Stimulated activated CD4-positive, alpha-beta T cell treated with anti-CD3 and anti-CD28 coated beads, Interleukin-1b, Interleukin-23, amount 100 ng/mL, for 24 hours (primary cell): Measurements from ENCODE around the gene VWCE.

Experiments used
- DNase-seq, 4 experiments: peaks; one replicate each; pipeline ENCODE4 v3.0.0-alpha.2; 2020; ENCODE audit warnings: low read depth in 4 of 4, low spot score in 1 of 4

The VWCE gene

GRCh38 chr11:61281581-61282250 is 13.4 kb downstream of the VWCE start:
- DNase-seq, result peak in 2 of 4 experiments; percentile 14 to 18

DNA sequence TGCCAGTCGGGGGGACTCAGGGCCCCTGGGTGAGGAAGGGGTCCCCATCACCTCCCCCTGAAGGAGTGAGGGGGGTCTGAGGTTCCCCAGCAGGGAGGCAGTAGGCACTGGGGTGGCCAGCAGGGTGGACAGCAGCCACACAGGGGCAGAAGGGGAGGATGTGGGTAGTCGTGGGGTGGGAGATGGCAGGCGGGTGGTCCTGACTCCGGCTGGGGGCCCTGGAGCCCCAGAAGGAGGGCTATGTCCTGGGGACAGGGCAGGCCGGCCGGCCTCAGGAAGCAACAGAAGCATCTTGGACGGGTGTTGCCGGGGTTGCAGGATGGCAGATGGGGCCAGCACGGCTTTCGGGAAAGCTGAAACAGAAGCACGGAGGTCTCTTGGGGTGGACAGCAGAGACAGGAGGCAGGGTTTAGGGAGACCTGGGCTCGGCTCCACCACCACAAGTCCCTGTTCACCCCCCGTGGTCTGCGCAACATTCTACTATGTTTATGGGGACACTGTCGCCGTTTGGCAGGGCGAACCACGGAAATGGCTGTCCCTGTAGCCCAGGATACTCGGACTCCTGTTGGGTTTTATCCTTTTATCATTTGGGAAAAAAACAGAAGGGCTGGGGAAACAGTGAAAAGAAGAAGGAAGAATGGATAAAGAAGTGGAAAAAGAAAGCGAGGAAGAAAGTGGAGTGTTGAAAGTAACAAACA is 14.1 kb downstream of the VWCE start:
- DNase-seq, result no peak

DNA sequence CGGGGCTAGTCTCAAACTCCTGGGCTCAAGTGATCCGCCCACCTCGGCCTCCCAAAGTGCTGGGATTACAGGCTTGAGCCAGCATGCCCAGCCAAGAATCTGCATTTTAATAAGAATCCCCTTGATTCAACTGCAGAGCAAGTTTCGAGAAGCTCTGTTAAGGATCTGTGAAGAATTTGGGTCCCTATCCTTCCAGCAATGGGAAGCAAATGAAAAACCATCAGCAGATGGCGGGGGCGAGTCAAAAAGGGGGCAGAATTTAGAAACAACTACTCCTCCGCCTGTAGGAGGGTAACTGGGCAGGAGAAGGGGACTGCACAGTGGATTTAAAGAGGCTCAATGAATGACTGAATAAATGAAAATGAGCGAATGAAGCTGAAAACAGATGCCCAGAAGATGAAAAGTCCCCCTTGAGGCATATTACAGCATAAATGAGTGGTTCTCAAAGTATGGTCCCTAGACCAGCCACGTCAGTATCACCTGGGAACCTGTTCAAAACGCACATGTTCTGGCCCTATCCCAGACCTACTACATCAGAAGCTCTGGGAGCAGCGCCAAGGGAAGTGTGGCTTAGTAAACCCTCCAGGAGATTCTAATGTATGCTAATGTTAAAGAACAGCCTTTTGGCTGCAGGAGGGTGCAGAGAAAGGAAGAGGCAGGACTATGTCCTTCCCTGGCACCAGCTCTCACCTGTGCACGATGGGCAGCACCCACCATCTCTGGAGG is 15.0 kb downstream of the VWCE start:
- no peak for DNase-seq

DNA sequence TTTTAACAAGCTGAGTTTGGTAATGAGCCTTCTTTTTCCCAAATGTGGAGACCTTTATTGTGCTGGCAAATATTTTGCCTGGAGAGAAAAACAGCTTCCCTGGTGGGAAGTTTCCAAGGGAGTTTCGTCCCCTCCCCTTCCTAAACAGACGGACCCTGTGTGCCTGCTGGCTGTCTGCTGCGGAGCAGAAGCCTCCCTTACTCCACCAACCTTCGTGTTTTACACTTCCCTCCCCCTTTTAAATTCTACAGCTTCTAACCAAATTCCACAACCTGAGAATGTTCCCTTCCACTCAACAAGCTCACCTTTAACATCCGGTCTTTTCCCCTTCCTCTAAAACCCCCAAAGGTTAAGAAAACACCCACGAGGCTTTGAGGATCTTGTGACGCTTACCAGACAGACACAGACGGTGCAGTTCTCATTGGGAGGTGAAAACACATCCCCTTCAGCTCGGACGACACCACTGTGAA is 17.1 kb downstream of the VWCE start:
- DNase-seq, result no peak

GRCh38 chr11:61277186-61278000 is 17.7 kb downstream of the VWCE start:
- DNase-seq, result no peak

DNA sequence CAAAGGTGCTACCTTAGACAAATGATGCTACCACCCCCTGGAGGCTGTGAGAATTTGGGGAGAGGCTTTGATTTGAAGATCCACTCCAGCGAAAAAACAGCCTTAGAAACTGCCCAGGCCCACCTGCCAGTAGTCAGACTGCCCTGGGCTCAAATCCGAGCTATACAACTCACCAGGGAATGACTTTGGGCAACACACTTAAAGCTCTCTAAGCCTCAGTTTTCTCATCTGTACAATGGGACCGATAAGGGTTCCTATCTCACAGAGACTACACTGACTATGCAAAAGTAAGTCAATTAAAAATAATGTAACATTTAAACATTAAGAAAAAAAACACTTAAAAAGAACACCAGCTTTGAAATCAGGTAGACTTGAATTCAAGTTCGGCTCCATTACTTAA is 19.9 kb downstream of the VWCE start:
- DNase-seq, result no peak

GRCh38 chr11:61274084-61274483 is 21.0 kb downstream of the VWCE start:
- DNase-seq, result no peak

GRCh38 chr11:61273178-61274078 is 21.7 kb downstream of the VWCE start:
- DNase-seq, result no peak

GRCh38 chr11:61272731-61273130 is 22.4 kb downstream of the VWCE start:
- DNase-seq, result no peak

DNA sequence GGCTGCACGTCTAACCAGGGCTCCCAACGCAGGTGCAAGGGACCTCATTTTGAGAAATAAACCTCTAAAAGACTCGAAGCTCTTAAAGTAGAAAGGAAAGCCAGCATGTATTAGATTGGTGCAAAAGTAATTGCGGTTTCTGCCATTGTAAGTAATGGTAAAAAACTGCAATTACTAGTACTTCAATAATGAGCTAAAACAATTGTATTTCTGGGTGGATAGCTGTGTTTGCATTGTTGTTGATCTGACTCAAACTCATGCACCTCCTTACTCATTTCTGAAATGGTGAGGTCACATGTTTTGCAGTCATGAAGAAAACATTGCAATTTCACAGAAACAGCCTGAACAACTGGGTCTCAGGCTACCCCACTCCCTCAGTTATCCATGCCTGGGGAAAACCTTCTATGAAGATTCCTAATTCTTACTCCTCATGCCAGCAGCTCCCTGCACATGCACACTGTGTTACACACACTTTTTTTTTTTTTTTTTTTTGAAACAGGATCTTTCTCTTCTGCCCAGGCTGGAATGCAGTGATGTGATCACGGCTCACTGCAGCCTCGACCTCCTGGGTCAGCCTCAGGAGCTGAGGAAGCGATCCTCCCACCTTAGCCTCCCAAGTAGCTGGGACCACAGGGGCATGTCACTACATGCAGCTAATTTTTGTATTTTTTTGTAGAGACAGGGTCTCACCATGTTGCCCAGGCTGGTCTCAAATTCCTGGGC is 24.6 kb downstream of the VWCE start:
- DNase-seq, result no peak

- DNase-seq, result no peak
These were observed 26.4 kb downstream of the VWCE start for GRCh38 chr11:61268588-61269250.

- DNase-seq, result no peak
These were observed 27.7 kb downstream of the VWCE start for GRCh38 chr11:61267437-61267841.

- no peak for DNase-seq
These were observed 28.5 kb downstream of the VWCE start for GRCh38 chr11:61266602-61267001.

DNA sequence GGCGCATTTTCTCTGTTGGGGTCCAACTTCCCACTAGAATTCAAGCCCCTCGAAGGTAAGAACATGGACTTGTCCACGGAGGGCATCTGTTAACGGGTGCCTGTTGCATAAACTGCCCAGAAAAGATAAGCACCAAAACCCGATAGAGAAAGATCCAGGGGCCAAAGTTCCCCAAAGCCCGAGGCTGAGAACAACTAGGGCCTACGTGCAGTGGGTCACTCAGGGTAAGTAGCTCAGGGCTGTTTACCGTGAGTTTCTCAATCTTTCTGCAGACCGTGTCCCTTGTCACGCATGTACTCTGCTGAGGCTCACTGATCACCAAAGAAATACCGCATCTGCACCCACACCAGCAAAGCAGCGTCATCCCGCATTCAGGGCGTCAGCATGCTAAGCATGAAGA is 29.8 kb downstream of the VWCE start:
- no peak for DNase-seq

DNA sequence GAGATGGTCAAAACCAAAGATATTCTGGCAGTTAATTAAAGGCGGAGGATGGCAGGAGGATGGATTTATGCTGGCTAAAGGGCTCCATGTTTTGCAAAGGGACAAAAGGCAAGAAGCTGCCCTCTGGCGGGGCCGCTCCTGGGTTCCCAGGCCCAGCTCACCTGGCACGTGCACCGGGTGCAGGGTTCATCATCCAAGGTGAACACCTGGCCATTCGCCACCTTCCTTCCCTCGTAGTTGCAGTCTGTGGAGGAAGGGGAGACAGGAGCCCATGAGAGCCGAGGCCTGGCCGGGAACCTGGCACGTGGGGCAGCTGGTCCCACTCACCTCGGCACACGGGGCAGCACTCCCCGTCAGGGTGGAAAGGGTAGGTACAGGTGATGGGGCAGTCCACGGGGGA is 30.3 kb downstream of the VWCE start:
- no peak for DNase-seq

DNA sequence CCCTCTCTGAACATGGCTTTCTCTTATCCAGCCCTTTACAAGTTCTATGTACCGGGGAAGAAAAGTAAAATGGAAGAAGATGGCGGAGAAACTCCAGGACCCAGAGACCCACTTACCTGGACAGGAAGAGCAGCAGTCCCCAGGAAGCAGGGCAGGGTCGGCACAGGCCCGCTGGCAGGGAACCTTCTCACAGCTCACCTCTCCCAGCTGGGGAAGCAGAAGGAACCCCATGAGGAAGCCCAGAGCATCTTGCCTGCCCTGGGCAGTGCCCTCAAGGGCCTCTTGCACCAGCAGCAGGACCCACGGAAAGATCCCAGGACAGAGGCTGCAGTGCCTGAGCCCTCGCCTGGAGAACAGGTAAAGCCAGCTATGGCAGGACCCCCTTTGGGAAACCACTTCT is 30.7 kb downstream of the VWCE start:
- DNase-seq, result no peak

- DNase-seq, result no peak
These were observed 35.8 kb downstream of the VWCE start for GRCh38 chr11:61259363-61259762.

GRCh38 chr11:61258546-61258945 is 36.6 kb downstream of the VWCE start:
- no peak for DNase-seq
